Measurements from ENCODE around the gene DIPK1B.

DNA sequence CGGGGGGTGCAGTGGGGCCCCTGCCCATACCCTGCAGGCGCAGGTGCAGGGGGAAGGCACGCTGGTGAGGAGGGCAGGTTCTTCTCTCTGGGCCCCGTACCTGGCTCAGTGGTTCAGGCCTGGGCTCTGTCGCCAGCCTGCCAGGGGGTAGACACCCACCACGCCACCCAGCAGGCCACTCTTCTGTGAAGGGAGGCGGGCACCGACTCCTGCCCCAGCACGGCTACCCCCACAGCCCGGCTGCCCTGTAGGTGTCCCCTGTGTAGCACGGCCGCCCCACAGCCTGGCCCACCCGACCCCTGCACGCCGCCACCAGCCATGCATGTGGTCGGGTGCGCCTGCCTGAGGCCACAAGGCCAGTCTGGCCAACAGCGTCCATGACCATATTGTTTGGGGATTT is 34.2 kb downstream of the DIPK1B start:
- TF ChIP-seq SIN3A (IDR thresholded peaks at IDR 0.05; ENCODE audit: low read depth, low read length), result no peak
- TF ChIP-seq, protein P1, sequence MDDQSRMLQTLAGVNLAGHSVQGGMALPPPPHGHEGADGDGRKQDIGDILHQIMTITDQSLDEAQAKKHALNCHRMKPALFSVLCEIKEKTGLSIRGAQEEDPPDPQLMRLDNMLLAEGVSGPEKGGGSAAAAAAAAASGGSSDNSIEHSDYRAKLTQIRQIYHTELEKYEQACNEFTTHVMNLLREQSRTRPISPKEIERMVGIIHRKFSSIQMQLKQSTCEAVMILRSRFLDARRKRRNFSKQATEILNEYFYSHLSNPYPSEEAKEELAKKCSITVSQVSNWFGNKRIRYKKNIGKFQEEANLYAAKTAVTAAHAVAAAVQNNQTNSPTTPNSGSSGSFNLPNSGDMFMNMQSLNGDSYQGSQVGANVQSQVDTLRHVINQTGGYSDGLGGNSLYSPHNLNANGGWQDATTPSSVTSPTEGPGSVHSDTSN (IDR thresholded peaks at IDR 0.05; ENCODE audit: insufficient replicate concordance, low read depth, low read length), result no peak
- no peak for TF ChIP-seq TCF12 (IDR thresholded peaks at IDR 0.05; ENCODE audit: low read depth, low read length)
- TF ChIP-seq, protein P2, sequence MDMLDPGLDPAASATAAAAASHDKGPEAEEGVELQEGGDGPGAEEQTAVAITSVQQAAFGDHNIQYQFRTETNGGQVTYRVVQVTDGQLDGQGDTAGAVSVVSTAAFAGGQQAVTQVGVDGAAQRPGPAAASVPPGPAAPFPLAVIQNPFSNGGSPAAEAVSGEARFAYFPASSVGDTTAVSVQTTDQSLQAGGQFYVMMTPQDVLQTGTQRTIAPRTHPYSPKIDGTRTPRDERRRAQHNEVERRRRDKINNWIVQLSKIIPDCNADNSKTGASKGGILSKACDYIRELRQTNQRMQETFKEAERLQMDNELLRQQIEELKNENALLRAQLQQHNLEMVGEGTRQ (IDR thresholded peaks at IDR 0.05; ENCODE audit: borderline replicate concordance, low read depth, low read length), result no peak
- no peak for TF ChIP-seq SMC3 (IDR thresholded peaks at IDR 0.05; ENCODE audit: borderline replicate concordance, low read length)
- TF ChIP-seq, protein P3, sequence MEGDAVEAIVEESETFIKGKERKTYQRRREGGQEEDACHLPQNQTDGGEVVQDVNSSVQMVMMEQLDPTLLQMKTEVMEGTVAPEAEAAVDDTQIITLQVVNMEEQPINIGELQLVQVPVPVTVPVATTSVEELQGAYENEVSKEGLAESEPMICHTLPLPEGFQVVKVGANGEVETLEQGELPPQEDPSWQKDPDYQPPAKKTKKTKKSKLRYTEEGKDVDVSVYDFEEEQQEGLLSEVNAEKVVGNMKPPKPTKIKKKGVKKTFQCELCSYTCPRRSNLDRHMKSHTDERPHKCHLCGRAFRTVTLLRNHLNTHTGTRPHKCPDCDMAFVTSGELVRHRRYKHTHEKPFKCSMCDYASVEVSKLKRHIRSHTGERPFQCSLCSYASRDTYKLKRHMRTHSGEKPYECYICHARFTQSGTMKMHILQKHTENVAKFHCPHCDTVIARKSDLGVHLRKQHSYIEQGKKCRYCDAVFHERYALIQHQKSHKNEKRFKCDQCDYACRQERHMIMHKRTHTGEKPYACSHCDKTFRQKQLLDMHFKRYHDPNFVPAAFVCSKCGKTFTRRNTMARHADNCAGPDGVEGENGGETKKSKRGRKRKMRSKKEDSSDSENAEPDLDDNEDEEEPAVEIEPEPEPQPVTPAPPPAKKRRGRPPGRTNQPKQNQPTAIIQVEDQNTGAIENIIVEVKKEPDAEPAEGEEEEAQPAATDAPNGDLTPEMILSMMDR (IDR thresholded peaks at IDR 0.05 in 2 of 3, conservative IDR thresholded peaks at IDR 0.05 in 1 of 3; ENCODE audit: control insufficient read depth in 2 of 3, extremely low read depth in 1 of 3, insufficient read depth in 1 of 3, low read depth in 3 of 3, low read length in 3 of 3), result no peak
- TF ChIP-seq ESRRA (IDR thresholded peaks at IDR 0.05; ENCODE audit: low read length), result no peak

Data from GM12878 (cell line).